Measurements from ENCODE around the gene SLC25A29. TPM values are rescaled to one million over a fixed set of nuclear protein-coding genes. Genes with fewer than 3 reads are reported as not detected.

Gene SLC25A29
- total RNA-seq, 1 donor from 2014 or later, result 45.2 TPM

- DNase-seq (ENCODE audit: low spot score in 2 of 2), result no peak
- no peak for FAIRE-seq
Measured at GRCh38 chr14:100332797-100333196, 26.6 kb upstream of the SLC25A29 start.

GRCh38 chr14:100332071-100332639 is 25.9 kb upstream of the SLC25A29 start:
- DNase-seq (ENCODE audit: low spot score in 2 of 2), result no peak
- no peak for FAIRE-seq

DNA sequence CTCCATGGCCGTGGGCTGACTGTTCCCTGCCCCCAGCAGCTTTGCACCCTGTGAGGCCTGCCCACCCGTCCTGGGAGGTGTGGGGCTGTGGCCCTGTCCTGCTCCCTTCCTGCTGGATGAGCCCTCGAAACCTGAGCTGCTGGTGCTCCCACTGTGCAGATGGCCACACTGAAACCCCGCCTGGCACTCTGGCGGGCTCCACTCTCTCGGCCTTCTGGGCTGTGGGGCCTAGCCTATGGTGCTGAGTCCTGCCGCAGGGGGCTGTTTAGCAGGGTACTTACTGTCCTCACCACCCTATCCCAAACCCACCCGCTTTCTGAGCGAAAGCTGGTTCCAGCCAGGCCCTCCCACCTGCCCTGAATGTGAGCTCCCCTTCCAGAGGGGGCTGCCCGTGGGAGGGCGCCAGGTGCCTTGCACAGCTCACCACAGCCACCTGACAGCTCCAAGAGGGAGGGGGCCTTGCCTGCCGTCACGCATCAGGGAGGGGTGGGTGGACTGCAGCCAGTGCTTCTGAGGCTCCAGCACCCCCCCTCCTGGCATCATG is 24.2 kb upstream of the SLC25A29 start:
- DNase-seq (ENCODE audit: low spot score in 2 of 2), result no peak
- FAIRE-seq, result no peak

- FAIRE-seq (no peak), DNase-seq (ENCODE audit: low spot score in 2 of 2) (no peak)
Measured at GRCh38 chr14:100330007-100330344, 23.7 kb upstream of the SLC25A29 start.

DNA sequence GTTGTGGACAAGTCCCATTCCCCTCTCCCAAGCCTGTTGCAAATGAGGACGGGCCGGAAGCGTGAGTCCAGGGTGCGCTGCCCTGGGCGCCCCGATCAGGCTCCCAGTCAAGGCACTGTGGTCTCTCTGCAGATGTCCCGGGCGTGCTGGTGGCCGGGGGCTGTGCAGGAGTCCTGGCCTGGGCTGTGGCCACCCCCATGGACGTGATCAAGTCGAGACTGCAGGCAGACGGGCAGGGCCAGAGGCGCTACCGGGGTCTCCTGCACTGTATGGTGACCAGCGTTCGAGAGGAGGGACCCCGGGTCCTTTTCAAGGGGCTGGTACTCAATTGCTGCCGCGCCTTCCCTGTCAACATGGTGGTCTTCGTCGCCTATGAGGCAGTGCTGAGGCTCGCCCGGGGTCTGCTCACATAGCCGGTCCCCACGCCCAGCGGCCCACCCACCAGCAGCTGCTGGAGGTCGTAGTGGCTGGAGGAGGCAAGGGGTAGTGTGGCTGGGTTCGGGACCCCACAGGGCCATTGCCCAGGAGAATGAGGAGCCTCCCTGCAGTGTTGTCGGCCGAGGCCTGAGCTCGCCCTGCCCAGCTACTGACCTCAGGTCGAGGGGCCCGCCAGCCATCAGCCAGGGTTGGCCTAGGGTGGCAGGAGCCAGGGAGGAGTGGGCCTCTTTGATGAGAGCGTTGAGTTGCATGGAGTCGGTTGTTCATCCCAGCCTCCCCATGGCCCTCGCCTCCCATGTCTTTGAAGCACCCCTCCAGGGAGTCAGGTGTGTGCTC is 23.2 kb upstream of the SLC25A29 start:
- DNase-seq (ENCODE audit: low spot score in 2 of 2) (no peak), FAIRE-seq (no peak)

- no peak for FAIRE-seq
- no peak for DNase-seq (ENCODE audit: low spot score in 2 of 2)
Measured at GRCh38 chr14:100328495-100329163, 22.4 kb upstream of the SLC25A29 start.

DNA sequence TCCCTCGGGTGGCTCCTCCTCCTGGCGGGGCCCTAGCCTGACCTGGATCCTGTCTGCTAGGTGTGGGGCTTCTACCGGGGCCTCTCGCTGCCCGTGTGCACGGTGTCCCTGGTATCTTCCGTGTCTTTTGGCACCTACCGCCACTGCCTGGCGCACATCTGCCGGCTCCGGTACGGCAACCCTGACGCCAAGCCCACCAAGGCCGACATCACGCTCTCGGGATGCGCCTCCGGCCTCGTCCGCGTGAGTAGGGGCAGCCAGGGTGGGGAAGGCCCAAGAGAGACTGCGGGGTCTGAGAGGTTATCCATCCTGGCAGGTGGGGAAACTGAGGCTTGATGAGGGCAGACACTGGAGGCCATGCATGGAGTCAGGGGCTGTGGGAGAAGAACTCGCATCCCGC is 20.9 kb upstream of the SLC25A29 start:
- DNase-seq (ENCODE audit: low spot score in 2 of 2), result no peak
- no peak for FAIRE-seq

DNA sequence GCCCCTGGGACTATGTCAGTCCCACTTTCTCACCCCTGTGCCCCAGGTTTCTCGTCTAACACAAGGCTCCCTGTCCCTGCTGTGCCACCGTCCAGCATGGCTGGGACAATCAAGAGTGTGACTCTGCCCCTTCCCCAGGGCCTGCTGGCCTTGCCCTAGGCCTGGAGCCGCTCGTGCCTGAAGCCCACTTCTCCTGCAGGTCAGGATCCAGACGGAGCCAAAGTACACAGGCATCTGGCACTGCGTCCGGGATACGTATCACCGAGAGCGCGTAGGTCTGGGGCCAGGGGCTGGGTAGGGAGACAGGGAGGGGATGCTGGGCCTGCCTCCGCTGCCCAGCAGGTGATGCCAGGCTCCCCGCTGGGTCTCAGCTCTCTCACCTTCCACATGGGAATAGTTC is 19.7 kb upstream of the SLC25A29 start:
- DNase-seq (ENCODE audit: low spot score in 2 of 2) (no peak), FAIRE-seq (no peak)

DNA sequence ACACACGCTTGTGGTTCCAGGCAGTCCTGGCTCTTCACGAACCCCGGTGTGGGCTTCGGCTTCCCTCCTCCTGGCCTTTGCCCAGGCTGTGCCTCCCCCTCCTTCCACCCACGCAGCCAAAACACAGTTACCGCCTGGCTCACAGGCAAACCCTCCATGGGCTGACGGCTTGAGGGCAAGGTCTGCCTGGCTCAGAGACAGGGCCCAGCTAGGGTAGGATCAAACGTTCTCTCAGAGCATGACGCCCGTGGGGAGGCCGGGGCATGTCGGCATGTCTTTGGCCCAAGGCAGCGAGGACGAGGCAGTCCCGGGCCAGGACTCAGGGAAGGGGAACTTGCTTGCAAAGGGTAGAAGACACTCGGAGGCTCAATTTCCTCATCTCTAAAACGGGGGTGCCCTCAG is 19.0 kb upstream of the SLC25A29 start:
- DNase-seq (ENCODE audit: low spot score in 2 of 2) (no peak), FAIRE-seq (no peak)

- no peak for FAIRE-seq
- no peak for DNase-seq (ENCODE audit: low spot score in 2 of 2)
Measured at GRCh38 chr14:100323942-100324307, 17.7 kb upstream of the SLC25A29 start.

GRCh38 chr14:100323121-100323941 is 17.1 kb upstream of the SLC25A29 start, which contains the start of gene SLC25A47:
Gene SLC25A47 (plus strand): TSS chr14:100323339. CDS start chr14:100323415, 76 bp downstream.
- DNase-seq (ENCODE audit: low spot score in 2 of 2) (no peak), FAIRE-seq (no peak)

DNA sequence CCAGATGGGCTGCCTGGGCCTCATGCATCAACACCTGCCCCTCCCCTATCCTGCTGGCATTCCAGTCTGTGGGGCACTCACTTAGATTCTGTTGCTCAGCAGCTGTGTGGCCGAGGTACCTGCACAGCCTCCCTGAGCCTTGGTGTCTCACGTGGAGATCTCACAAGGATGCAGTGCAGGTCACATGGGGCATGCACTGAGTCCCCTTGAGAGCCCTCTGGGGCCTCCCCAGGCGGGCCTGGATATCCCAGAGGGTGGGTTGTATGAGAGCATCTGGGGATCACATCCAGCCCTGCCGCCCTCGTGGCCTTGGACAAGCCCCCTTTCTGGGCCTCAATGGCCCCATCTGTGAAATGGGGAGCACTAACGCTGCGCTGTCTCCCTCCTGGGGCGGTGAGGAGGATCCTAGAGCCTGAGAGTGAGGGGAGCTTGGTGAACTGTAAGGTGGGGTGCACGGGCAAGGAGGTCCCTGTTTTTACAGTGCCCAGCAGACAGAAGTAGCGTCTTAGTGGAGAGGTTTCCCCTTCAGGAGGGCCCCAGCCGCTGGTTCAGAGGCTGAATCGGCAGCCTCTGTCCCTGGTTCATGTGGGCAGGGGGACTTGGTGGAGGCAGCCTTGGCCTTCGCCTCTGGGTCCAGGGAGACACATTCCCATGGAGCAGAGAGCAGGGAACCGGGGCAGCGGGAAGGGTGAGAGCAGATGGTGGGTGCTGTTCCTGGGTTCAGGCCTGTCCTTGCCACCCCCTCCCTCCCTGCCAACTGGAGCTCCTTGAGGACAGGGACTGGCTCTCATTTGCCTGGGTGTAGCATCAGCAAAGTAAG is 16.1 kb upstream of the SLC25A29 start:
- no peak for FAIRE-seq

GRCh38 chr14:100321473-100322137 is 15.4 kb upstream of the SLC25A29 start:
- FAIRE-seq (no peak), DNase-seq (ENCODE audit: low spot score in 2 of 2) (no peak)

More for the DNA sequence above, 16.1 kb upstream of the SLC25A29 start:
- DNase-seq (ENCODE audit: low spot score in 2 of 2), result no peak

- FAIRE-seq (no peak), DNase-seq (ENCODE audit: low spot score in 2 of 2) (no peak)
Measured at GRCh38 chr14:100320157-100320856, 14.1 kb upstream of the SLC25A29 start.

GRCh38 chr14:100317912-100318808 is 11.9 kb upstream of the SLC25A29 start:
- peak; percentile 55 to 77 for DNase-seq (ENCODE audit: low spot score in 2 of 2)
- FAIRE-seq, result no peak

GRCh38 chr14:100317389-100317788 is 11.1 kb upstream of the SLC25A29 start:
- no peak for FAIRE-seq
- DNase-seq (ENCODE audit: low spot score in 2 of 2), result no peak

DNA sequence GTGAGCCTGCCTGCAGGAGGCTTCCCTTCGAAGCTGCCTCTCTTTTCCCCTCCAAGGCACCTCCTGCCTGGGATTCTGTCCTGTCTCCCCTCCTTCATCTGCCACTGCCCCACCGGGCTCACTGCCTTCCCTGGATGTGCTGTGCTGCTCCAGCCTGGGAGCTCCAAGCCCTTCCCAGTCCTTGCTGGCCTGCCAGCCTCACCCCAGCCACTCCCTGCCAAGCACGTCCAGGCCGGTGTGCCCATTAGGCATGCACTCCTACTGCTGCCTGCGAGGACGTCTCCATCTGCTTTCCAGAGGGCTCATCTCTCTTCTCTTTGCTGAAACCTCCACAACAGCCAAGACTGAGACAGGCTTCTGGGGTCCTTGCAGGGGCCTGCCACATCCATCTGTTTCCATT is 8.5 kb upstream of the SLC25A29 start:
- DNase-seq (ENCODE audit: low spot score in 2 of 2) (no peak), FAIRE-seq (no peak)
